ENCODE measurements around the gene GJC1.

The GJC1 gene

DNA sequence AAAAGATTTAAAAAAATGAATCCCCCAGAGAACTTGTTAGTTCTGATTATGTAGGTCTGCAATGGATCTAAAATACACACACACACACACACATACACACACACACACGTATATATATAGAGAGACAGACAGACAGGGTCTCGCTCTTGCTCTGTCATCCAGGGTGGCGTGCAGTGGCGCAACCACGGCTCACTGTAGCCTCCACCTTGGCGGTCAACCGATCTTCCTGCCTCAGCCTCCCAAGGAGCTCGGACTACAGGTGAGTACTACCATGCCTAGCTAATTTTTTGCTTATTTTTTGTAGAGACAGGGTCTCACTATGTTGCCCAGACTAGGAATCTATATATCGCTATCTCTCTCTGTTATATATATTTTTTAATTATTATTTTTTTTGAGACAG lies 33.4 kb downstream of the GJC1 start:
- Histone ChIP-seq H3K4me1 (ENCODE audit: control insufficient read depth, insufficient read depth, low read length) (peaks cover 16% of the 10 kb centered on the region), H3K27me3 (ENCODE audit: control insufficient read depth, insufficient read depth, low read length) (no peaks in the 10 kb centered on the region), H3K9me3 (ENCODE audit: control insufficient read depth, insufficient read depth, low read depth, low read length) (no peaks in the 10 kb centered on the region), H3K27ac (ENCODE audit: low read depth, low read length) (no peak overlapping the region), H3K4me3 (ENCODE audit: low read depth, low read length) (no peak overlapping the region), H3K9ac (ENCODE audit: low read length) (no peak overlapping the region), H3K36me3 (ENCODE audit: control insufficient read depth, insufficient read depth, low read length) (peaks cover 36% of the 10 kb centered on the region)

- peaks cover 16% of the 10 kb centered on the region for H3K4me1 ChIP-seq (ENCODE audit: control insufficient read depth, insufficient read depth, low read length)
- H3K9ac ChIP-seq (ENCODE audit: low read length) = no peak overlapping the region
- no peak overlapping the region for H3K4me3 ChIP-seq (ENCODE audit: low read depth, low read length)
- H3K9me3 ChIP-seq (ENCODE audit: control insufficient read depth, insufficient read depth, low read depth, low read length) = no peaks in the 10 kb centered on the region
- H3K27me3 ChIP-seq (ENCODE audit: control insufficient read depth, insufficient read depth, low read length) = no peaks in the 10 kb centered on the region
- peaks cover 28% of the 10 kb centered on the region for H3K36me3 ChIP-seq (ENCODE audit: control insufficient read depth, insufficient read depth, low read length)
- H3K27ac ChIP-seq (ENCODE audit: low read depth, low read length) = no peak overlapping the region
Observed at GRCh38 chr17:44795928-44796327, 34.2 kb downstream of the GJC1 start.

DNA sequence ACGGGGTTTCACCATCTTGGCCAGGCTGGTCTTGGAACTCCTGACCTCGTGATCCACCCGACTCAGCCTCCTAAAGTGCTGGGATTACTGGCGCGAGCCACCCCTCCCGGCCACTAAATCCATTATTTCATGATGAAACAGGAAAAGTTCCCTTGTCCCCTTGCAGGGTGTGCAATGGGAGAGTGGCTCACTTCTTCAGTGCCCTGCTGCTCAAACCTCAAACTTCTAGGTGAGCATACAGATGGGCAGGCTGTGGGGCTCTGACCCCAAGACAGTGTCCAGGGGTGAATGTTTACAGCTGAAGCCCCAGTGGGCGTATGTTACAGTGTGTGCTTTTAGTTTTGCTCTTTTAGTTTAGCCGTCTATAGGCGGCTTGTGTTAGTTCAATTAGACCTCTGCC lies 34.7 kb downstream of the GJC1 start:
- Histone ChIP-seq H3K27ac (ENCODE audit: low read depth, low read length) (no peak overlapping the region), H3K4me1 (ENCODE audit: control insufficient read depth, insufficient read depth, low read length) (peaks cover 16% of the 10 kb centered on the region), H3K9me3 (ENCODE audit: control insufficient read depth, insufficient read depth, low read depth, low read length) (no peaks in the 10 kb centered on the region)

DNA sequence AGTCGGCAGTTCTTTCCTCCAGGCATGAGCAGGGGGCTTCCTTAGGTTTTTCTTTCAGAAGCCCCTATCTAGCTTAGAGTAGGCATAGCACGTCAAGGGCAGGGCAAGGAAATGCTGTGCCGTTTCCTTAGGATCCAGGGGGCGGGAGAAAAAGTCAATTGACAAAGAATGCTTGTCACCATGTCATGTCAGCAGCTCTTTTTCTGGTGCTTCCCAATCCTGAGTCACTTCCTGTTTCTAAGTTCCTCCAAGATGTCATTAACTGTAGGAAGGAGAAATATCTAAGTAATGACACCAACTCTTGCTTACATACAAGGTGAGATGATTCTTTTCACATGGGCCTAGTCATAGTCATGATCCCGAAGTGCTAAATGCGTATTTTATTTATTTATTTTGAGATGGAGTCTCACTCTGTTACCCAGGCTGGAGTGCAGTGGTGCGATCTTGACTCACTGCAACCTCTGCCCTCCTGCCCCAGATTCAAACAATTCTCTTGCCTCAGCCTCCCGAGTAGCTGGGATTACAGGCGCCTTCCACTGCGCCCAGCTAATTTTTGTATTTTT lies 35.2 kb downstream of the GJC1 start:
- H3K9ac ChIP-seq (ENCODE audit: low read length) = peak overlapping the region; percentile 37
- peaks cover 20% of the 10 kb centered on the region for H3K36me3 ChIP-seq (ENCODE audit: control insufficient read depth, insufficient read depth, low read length)
- H3K4me3 ChIP-seq (ENCODE audit: low read depth, low read length) = no peak overlapping the region
- H3K4me1 ChIP-seq (ENCODE audit: control insufficient read depth, insufficient read depth, low read length) = peaks cover 16% of the 10 kb centered on the region
- H3K27me3 ChIP-seq (ENCODE audit: control insufficient read depth, insufficient read depth, low read length) = no peaks in the 10 kb centered on the region
- H3K27ac ChIP-seq (ENCODE audit: low read depth, low read length) = no peak overlapping the region
- no peaks in the 10 kb centered on the region for H3K9me3 ChIP-seq (ENCODE audit: control insufficient read depth, insufficient read depth, low read depth, low read length)

More for the DNA sequence above, 34.7 kb downstream of the GJC1 start:
- H3K4me3 ChIP-seq (ENCODE audit: low read depth, low read length) = no peak overlapping the region
- H3K9ac ChIP-seq (ENCODE audit: low read length) = no peak overlapping the region
- no peaks in the 10 kb centered on the region for H3K27me3 ChIP-seq (ENCODE audit: control insufficient read depth, insufficient read depth, low read length)
- peaks cover 23% of the 10 kb centered on the region for H3K36me3 ChIP-seq (ENCODE audit: control insufficient read depth, insufficient read depth, low read length)

DNA sequence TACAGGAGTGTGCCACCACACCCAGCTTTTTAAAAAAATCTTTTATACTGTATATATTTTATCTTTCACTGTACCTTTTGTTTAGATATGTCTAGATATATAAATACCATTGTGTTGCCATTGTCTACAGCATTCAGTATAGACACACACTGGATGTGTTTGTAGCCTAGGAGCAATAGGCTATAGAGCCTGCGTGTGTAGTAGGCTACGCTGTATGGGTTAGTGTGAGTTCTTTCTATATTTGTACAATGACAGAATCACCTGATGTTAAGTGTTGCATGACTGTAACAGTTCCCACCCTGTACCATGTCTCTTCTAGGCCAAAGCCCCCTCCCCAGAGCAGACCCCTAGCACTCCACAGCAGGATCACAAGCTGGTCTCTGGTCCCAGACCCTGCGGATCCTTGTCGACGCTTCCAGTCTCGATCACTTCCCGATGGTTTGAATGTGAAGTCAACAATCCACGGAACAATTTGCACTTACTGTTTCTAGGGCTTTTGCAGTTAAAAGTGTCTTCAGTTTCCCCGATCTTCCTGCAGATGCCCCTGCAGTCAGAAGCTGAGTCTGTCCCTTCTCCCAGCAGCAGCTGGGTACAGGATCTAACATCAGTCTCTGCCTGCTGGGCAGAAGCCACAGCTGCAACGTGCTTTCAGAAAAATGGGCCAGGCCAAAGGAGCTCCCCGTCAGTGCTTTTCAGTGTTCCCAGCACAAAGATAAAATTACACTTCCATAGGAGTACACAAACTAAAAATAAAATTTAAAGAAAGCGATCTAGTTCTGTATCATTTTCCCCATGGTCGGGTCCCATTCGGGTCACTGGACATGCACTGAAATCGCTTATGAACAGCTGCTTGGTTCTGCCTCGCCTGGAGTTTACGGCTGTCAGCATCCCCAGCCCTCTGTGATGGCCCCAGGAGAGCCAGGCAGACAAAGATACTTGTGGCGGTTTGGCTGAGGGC lies 35.9 kb downstream of the GJC1 start:
- Histone ChIP-seq H3K27ac (ENCODE audit: low read depth, low read length) (no peak overlapping the region), H3K9ac (ENCODE audit: low read length) (peak overlapping the region; percentile 37), H3K4me1 (ENCODE audit: control insufficient read depth, insufficient read depth, low read length) (peaks cover 16% of the 10 kb centered on the region), H3K4me3 (ENCODE audit: low read depth, low read length) (no peak overlapping the region), H3K36me3 (ENCODE audit: control insufficient read depth, insufficient read depth, low read length) (peaks cover 15% of the 10 kb centered on the region; the same call in 1 of the 2 replicates), H3K9me3 (ENCODE audit: control insufficient read depth, insufficient read depth, low read depth, low read length) (no peaks in the 10 kb centered on the region), H3K27me3 (ENCODE audit: control insufficient read depth, insufficient read depth, low read length) (no peaks in the 10 kb centered on the region)

GRCh38 chr17:44792276-44792675 lies 37.8 kb downstream of the GJC1 start:
- H3K4me3 ChIP-seq (ENCODE audit: low read depth, low read length) = no peak overlapping the region
- H3K9me3 ChIP-seq (ENCODE audit: control insufficient read depth, insufficient read depth, low read depth, low read length) = no peaks in the 10 kb centered on the region
- peaks cover 16% of the 10 kb centered on the region for H3K4me1 ChIP-seq (ENCODE audit: control insufficient read depth, insufficient read depth, low read length)
- no peak overlapping the region for H3K9ac ChIP-seq (ENCODE audit: low read length)
- no peaks in the 10 kb centered on the region for H3K27me3 ChIP-seq (ENCODE audit: control insufficient read depth, insufficient read depth, low read length)
- no peak overlapping the region for H3K27ac ChIP-seq (ENCODE audit: low read depth, low read length)
- peaks cover 7% of the 10 kb centered on the region; the same call in 1 of the 2 replicates for H3K36me3 ChIP-seq (ENCODE audit: control insufficient read depth, insufficient read depth, low read length)

DNA sequence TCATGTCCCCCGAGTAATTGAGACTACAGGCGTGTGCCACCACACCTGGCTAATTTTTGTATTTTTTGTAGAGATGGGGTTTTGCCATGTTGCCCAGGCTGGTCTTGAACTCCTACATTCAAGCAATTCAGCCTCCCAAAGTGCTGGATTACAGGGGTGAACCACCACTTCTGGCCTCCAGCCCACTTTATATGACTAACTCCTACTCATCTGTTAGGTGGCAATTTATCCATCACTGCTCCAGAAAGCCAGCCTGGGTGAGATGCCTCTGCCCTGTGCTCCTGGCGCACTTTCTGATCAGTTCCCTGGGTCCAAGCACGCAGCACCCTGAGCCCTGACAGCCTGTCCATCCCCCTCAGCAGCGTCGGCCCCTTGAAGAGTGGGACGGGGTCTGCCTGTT lies 41.9 kb downstream of the GJC1 start:
- Histone ChIP-seq H3K4me1 (ENCODE audit: control insufficient read depth, insufficient read depth, low read length) (no peaks in the 10 kb centered on the region), H3K36me3 (ENCODE audit: control insufficient read depth, insufficient read depth, low read length) (no peaks in the 10 kb centered on the region), H3K27ac (ENCODE audit: low read depth, low read length) (no peak overlapping the region), H3K9ac (ENCODE audit: low read length) (no peak overlapping the region), H3K9me3 (ENCODE audit: control insufficient read depth, insufficient read depth, low read depth, low read length) (no peaks in the 10 kb centered on the region), H3K4me3 (ENCODE audit: low read depth, low read length) (no peak overlapping the region), H3K27me3 (ENCODE audit: control insufficient read depth, insufficient read depth, low read length) (no peaks in the 10 kb centered on the region)

GRCh38 chr17:44787271-44787940 lies 42.7 kb downstream of the GJC1 start:
- no peaks in the 10 kb centered on the region for H3K9me3 ChIP-seq (ENCODE audit: control insufficient read depth, insufficient read depth, low read depth, low read length)
- no peak overlapping the region for H3K27ac ChIP-seq (ENCODE audit: low read depth, low read length)
- no peaks in the 10 kb centered on the region for H3K27me3 ChIP-seq (ENCODE audit: control insufficient read depth, insufficient read depth, low read length)
- H3K9ac ChIP-seq (ENCODE audit: low read length) = no peak overlapping the region
- H3K4me1 ChIP-seq (ENCODE audit: control insufficient read depth, insufficient read depth, low read length) = peaks cover 4% of the 10 kb centered on the region
- H3K4me3 ChIP-seq (ENCODE audit: low read depth, low read length) = no peak overlapping the region
- H3K36me3 ChIP-seq (ENCODE audit: control insufficient read depth, insufficient read depth, low read length) = no peaks in the 10 kb centered on the region

DNA sequence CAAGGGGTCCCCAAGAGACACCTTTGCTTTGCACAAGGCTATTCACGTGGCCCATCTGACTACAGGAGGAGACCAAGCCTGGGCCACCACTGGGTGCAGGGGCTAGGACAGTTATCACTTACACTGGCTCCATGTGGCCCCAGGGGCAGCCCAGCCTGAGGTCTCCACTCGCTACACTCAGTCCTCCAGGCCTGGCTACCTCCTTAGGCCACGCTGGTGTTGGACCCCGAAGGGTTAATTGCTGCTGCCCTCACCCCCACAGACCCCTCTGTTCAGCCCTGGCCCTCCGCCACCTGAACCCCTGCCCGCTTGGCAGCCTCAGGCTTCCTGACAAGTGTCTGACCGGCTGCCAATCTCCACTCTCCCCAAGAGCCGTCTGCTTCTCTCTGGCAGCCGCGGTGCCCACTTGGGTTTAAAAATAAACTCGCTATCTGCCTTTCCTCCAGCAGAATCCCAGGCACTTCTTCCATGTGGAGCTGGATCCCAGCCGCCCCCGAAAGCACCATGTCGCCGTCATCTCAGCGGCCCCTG lies 43.5 kb downstream of the GJC1 start:
- H3K36me3 ChIP-seq (ENCODE audit: control insufficient read depth, insufficient read depth, low read length) = no peaks in the 10 kb centered on the region
- no peaks in the 10 kb centered on the region for H3K9me3 ChIP-seq (ENCODE audit: control insufficient read depth, insufficient read depth, low read depth, low read length)
- peaks cover 12% of the 10 kb centered on the region for H3K4me1 ChIP-seq (ENCODE audit: control insufficient read depth, insufficient read depth, low read length)
- H3K9ac ChIP-seq (ENCODE audit: low read length) = no peak overlapping the region
- H3K4me3 ChIP-seq (ENCODE audit: low read depth, low read length) = no peak overlapping the region
- H3K27me3 ChIP-seq (ENCODE audit: control insufficient read depth, insufficient read depth, low read length) = no peaks in the 10 kb centered on the region
- no peak overlapping the region for H3K27ac ChIP-seq (ENCODE audit: low read depth, low read length)

GRCh38 chr17:44785921-44786320 lies 44.2 kb downstream of the GJC1 start:
- no peaks in the 10 kb centered on the region for H3K9me3 ChIP-seq (ENCODE audit: control insufficient read depth, insufficient read depth, low read depth, low read length)
- H3K4me1 ChIP-seq (ENCODE audit: control insufficient read depth, insufficient read depth, low read length) = peaks cover 19% of the 10 kb centered on the region
- H3K9ac ChIP-seq (ENCODE audit: low read length) = no peak overlapping the region
- H3K27ac ChIP-seq (ENCODE audit: low read depth, low read length) = no peak overlapping the region
- H3K36me3 ChIP-seq (ENCODE audit: control insufficient read depth, insufficient read depth, low read length) = no peaks in the 10 kb centered on the region
- no peaks in the 10 kb centered on the region for H3K27me3 ChIP-seq (ENCODE audit: control insufficient read depth, insufficient read depth, low read length)
- H3K4me3 ChIP-seq (ENCODE audit: low read depth, low read length) = no peak overlapping the region
